Activated CD8-positive, alpha-beta T cell treated with anti-CD3 and anti-CD28 coated beads, Interleukin-2, amount 10 ng/mL, durations not matched to agents 7 days and 5 days (primary cell): ENCODE results near the gene P2RY6. TPM values are rescaled to one million over a fixed set of nuclear protein-coding genes. Genes with fewer than 3 reads are reported as not detected.

Source experiments
- ATAC-seq: fragments of 150-1000 bp; cut with Tn5 transposase; one replicate; pipeline ENCODE4 v1.10.0; 2021; ENCODE audit warnings: moderate library complexity
- CTCF ChIA-PET: fragments of 350-600 bp; sonication (Branson Sonifier 250); formaldehyde crosslinking; loops from one replicate; lab custom pipeline; 2021; ENCODE audit warnings: antibody characterized with exemption; lab: Charles Lee
- POLR2A ChIA-PET: fragments of 350-600 bp; sonication (Branson Sonifier 250); formaldehyde crosslinking; loops from one replicate; lab custom pipeline; 2021; ENCODE audit warnings: antibody characterized with exemption; lab: Charles Lee
- DNase-seq: peaks from one replicate; pipeline ENCODE4 v3.0.0-alpha.2; 2020
- H3K27ac Mint-ChIP-seq: one replicate; pipeline ENCODE4 v1.8.0; 2021; ENCODE audit warnings: mild to moderate bottlenecking, mixed read lengths
- H3K27me3 Mint-ChIP-seq: one replicate; pipeline ENCODE4 v1.8.0; 2021; ENCODE audit warnings: low read depth, mixed read lengths
- H3K36me3 Mint-ChIP-seq: one replicate; pipeline ENCODE4 v1.8.0; 2021; ENCODE audit warnings: low read depth, mixed read lengths
- H3K4me1 Mint-ChIP-seq: one replicate; pipeline ENCODE4 v1.8.0; 2021; ENCODE audit warnings: low read depth, mixed read lengths
- H3K4me3 Mint-ChIP-seq: one replicate; pipeline ENCODE4 v1.8.0; 2021; ENCODE audit warnings: mild to moderate bottlenecking, mixed read lengths
- H3K9me3 Mint-ChIP-seq: one replicate; pipeline ENCODE4 v1.8.0; 2022; ENCODE audit warnings: mixed read lengths; ENCODE audit not compliant: insufficient read depth
- total RNA-seq, 2 experiments: library from RNA; stranded (reverse); gene quantifications; one replicate each; pipeline ENCODE4 v1.2.3, GENCODE V29; 2021

Gene P2RY6
- total RNA-seq, 2 experiments from 2014 or later = not detected

GRCh38 chr11:73314117-73314961, 42.2 kb downstream of the P2RY6 start:
- Mint-ChIP-seq H3K27ac (peak overlapping the region; percentile 74), H3K9me3 (no peaks in the 10 kb centered on the region), H3K4me3 (no peak overlapping the region), H3K27me3 (peaks cover 11% of the 10 kb centered on the region), H3K4me1 (peaks cover 19% of the 10 kb centered on the region), H3K36me3 (no peaks in the 10 kb centered on the region)
- ATAC-seq = no peak
- POLR2A ChIA-PET = no interaction called here
- CTCF ChIA-PET = interaction anchor here (0.8 to 3.6 kb wide), 6 partner anchors 11 to 183 kb away, joined by 3 to 28 read pairs (median 4); no protein-coding TSS in a partner anchor
- no peak for DNase-seq

DNA sequence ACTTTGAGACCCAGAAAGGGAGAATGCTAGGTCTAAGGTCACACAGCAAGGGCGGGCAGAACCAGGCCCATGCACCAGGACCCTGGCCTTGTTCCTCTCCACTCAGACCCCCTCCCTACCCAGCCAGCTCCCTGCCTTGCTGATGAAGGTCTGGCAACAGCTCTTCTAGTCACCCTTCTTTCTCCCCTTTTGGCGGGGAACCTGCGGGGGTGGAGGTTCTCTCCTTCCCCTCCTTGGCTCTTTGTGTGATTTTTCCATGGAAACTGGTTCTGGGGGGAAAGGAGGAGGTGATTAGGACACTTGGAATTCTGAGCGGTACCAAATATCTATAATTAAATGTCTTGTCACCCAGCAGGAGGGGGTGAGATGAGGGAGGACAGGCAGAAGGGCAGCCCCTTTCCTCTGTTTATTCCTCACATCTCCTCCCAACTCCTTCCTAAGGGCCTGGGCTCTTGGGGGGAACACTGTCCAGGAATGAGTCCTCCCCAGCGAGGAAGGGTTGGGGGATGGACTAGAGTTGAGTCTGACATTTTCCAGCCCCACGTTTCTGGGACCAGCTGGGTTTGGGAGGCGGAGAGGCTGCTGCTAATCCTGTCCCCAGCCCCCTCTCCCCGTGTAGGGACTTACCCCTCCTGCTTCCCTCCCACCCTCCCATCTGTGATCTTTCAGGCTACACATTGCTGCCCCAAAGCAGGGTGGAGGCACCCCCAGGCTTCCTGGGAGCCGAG, 43.3 kb downstream of the P2RY6 start:
- CTCF ChIA-PET = interaction anchor here (0.8 to 3.6 kb wide), 5 partner anchors 9 to 182 kb away, joined by 3 to 28 read pairs (median 5); no protein-coding TSS in a partner anchor
- no peak overlapping the region for H3K4me3 Mint-ChIP-seq

DNA sequence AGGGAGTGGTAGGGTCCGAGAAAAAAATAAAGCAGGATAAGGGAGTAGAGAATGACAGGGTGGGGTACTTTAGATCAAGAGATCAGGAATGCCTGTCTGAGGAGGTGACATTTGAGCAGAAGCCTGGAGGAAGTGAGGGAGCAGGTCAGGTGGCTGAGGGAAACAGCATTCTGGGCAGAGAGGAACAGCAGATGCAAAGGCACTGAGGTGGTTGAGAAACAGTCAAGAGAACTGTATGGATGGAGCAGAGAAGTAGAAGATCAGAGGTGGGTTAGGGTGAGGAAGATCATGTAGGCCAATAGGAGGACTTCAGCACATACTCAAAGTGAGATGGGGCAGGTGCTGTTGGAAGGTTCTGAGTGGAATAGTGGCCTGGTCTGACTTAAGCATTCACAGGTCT, 44.3 kb downstream of the P2RY6 start:
- CTCF ChIA-PET = interaction anchor here (1.2 to 2.7 kb wide), 3 partner anchors 10 to 35 kb away, joined by 5 to 6 read pairs (median 6); no protein-coding TSS in a partner anchor
- H3K27me3 Mint-ChIP-seq = peaks cover 3% of the 10 kb centered on the region
- no peak overlapping the region for H3K27ac Mint-ChIP-seq
- H3K4me1 Mint-ChIP-seq = peaks cover 22% of the 10 kb centered on the region
- no peaks in the 10 kb centered on the region for H3K9me3 Mint-ChIP-seq
- no peaks in the 10 kb centered on the region for H3K36me3 Mint-ChIP-seq
- H3K4me3 Mint-ChIP-seq = no peak overlapping the region
- POLR2A ChIA-PET = no interaction called here
- DNase-seq (no peak), ATAC-seq (no peak)

More for the DNA sequence above, 43.3 kb downstream of the P2RY6 start:
- POLR2A ChIA-PET = no interaction called here
- Mint-ChIP-seq H3K4me1 (peaks cover 19% of the 10 kb centered on the region), H3K27me3 (peaks cover 5% of the 10 kb centered on the region), H3K27ac (no peak overlapping the region), H3K36me3 (no peaks in the 10 kb centered on the region), H3K9me3 (no peaks in the 10 kb centered on the region)
- DNase-seq (no peak), ATAC-seq (no peak)

DNA sequence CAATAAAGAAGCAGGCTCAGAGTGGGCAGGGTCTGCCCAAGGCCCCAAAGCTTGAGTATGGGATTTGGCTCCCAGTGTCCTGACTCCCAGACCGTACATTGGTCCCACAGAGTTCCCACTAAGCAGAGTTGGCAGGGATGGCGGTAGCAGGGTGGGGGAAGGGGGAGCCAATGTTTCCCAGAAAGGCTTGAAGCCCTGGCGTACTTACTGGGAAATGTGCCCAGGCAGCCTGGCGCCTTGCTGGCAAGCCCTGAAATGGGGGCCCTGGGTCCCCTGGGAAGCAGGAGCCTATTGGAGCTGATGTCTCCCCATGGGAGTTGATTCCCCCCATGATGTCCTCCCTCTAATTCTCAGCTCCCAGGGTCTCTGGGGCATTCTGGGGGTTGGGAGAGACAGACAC, 45.2 kb downstream of the P2RY6 start:
- POLR2A ChIA-PET = interaction anchor here (1.1 kb wide), 1 partner anchor 10 kb away, joined by 3 read pairs; no protein-coding TSS in a partner anchor
- no peaks in the 10 kb centered on the region for H3K9me3 Mint-ChIP-seq

DNA sequence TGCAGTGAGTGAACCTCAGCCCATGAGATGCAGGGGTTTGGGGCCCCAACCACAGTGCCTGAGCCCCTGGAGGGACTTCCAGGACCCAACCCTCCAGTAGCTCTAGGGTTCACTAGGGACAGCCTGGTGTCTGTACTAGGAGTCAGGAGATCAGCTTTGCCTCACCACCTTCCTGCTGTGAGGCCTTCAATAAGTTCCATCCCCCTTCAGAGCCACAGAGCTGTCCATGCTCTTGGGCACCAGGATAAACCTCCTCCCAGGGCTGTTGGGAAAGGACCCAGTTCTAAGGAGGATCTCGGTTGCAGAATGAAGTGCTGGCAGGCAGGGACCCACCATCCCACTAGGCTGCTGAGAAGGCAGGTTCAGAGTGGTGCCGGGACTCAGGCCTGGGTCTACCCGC, 45.7 kb downstream of the P2RY6 start:
- Mint-ChIP-seq H3K4me3 (no peak overlapping the region), H3K4me1 (peaks cover 29% of the 10 kb centered on the region), H3K27ac (no peak overlapping the region), H3K9me3 (no peaks in the 10 kb centered on the region), H3K36me3 (no peaks in the 10 kb centered on the region), H3K27me3 (no peaks in the 10 kb centered on the region)
- POLR2A ChIA-PET = interaction anchor here (1.1 kb wide), 1 partner anchor 11 kb away, joined by 3 read pairs; no protein-coding TSS in a partner anchor
- ATAC-seq (no peak), DNase-seq (no peak)
- CTCF ChIA-PET = interaction anchor here (1.3 to 3.4 kb wide), 3 partner anchors 11 to 33 kb away, joined by 5 to 18 read pairs (median 6); no protein-coding TSS in a partner anchor

More for the DNA sequence above, 45.2 kb downstream of the P2RY6 start:
- Mint-ChIP-seq H3K4me1 (peaks cover 29% of the 10 kb centered on the region), H3K36me3 (no peaks in the 10 kb centered on the region), H3K27me3 (no peaks in the 10 kb centered on the region), H3K27ac (no peak overlapping the region), H3K4me3 (no peak overlapping the region)
- no peak for DNase-seq
- ATAC-seq = no peak
- CTCF ChIA-PET = interaction anchor here (1.3 to 3.4 kb wide), 3 partner anchors 11 to 33 kb away, joined by 5 to 18 read pairs (median 6); no protein-coding TSS in a partner anchor

- Mint-ChIP-seq H3K27me3 (no peaks in the 10 kb centered on the region), H3K4me3 (no peak overlapping the region), H3K27ac (no peak overlapping the region), H3K4me1 (peaks cover 24% of the 10 kb centered on the region), H3K9me3 (no peaks in the 10 kb centered on the region), H3K36me3 (no peaks in the 10 kb centered on the region)
- no peak for DNase-seq
- ChIA-PET CTCF (interaction anchor here (1.3 to 3.4 kb wide), 3 partner anchors 12 to 32 kb away, joined by 5 to 18 read pairs (median 6); no protein-coding TSS in a partner anchor), POLR2A (interaction anchor here (1.1 kb wide), 1 partner anchor 12 kb away, joined by 3 read pairs; no protein-coding TSS in a partner anchor)
- ATAC-seq = no peak
Observed at GRCh38 chr11:73318501-73319011, 46.4 kb downstream of the P2RY6 start.

GRCh38 chr11:73320763-73321603, 48.8 kb downstream of the P2RY6 start:
- DNase-seq (no peak), ATAC-seq (no peak)
- H3K36me3 Mint-ChIP-seq = no peaks in the 10 kb centered on the region
- no peak overlapping the region for H3K27ac Mint-ChIP-seq
- H3K27me3 Mint-ChIP-seq = no peaks in the 10 kb centered on the region
- no peak overlapping the region for H3K4me3 Mint-ChIP-seq
- ChIA-PET POLR2A (no interaction called here), CTCF (interaction anchor here (0.8 to 3.0 kb wide), 4 partner anchors 14 to 145 kb away, joined by 3 to 13 read pairs (median 5); partner anchors contain the start of gene ARHGEF17)
- peaks cover 18% of the 10 kb centered on the region for H3K4me1 Mint-ChIP-seq
- H3K9me3 Mint-ChIP-seq = no peaks in the 10 kb centered on the region

DNA sequence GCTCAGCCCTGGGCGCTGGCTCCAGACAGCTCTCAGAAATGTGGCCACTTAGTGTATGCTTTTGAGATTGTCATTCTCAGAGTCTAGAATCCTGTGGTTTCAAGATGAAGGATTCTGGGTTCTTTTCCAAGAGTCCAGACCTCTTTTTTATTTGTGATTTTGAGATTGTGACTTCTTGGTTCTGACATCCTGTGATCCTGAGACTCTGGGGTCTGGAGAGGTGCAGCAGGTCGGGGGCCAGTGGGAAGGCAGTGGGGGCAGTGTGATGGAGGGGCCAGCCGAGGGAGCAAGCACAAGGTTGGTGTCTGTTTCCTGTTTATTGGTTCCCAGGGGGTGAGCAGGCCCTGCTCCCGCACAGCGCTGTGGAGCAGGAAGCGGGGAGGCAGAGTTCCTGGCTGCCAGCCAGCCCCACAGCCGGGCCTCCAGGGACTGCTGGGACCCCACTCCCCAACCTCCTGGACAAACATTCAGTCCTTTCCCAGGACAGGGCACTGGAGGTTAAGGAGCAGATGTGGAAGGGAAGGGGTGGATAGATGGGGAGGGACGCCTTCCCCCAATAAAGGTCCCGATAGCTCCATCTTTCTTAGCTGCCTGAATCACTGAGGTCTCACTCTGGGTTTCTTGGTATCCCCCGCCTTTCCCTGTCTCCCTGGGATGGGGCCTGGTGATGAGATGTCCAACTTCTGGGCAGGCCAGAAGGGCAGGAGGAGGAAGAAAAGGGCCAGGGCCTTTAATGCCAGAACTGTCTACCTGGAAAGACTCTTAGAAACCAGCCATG, 49.7 kb downstream of the P2RY6 start:
- ATAC-seq (peak; percentile 37), DNase-seq (no peak)
- POLR2A ChIA-PET = no interaction called here
- Mint-ChIP-seq H3K4me1 (peaks cover 18% of the 10 kb centered on the region), H3K36me3 (no peaks in the 10 kb centered on the region), H3K27me3 (no peaks in the 10 kb centered on the region), H3K27ac (no peak overlapping the region), H3K4me3 (no peak overlapping the region), H3K9me3 (no peaks in the 10 kb centered on the region)
- CTCF ChIA-PET = interaction anchor here (0.9 to 3.0 kb wide), 4 partner anchors 15 to 29 kb away, joined by 3 to 13 read pairs (median 5); partner anchors contain the start of gene ARHGEF17

GRCh38 chr11:73322382-73323306, 50.5 kb downstream of the P2RY6 start:
- no peak overlapping the region for H3K27ac Mint-ChIP-seq
- H3K4me3 Mint-ChIP-seq = no peak overlapping the region
- DNase-seq (no peak), ATAC-seq (no peak)
- CTCF ChIA-PET = interaction anchor here (1.3 to 3.0 kb wide), 2 partner anchors 16 to 28 kb away, joined by 3 to 13 read pairs; partner anchors contain the start of gene ARHGEF17
- peaks cover 22% of the 10 kb centered on the region for H3K4me1 Mint-ChIP-seq
- H3K27me3 Mint-ChIP-seq = no peaks in the 10 kb centered on the region
- no peaks in the 10 kb centered on the region for H3K36me3 Mint-ChIP-seq
- POLR2A ChIA-PET = no interaction called here
- no peaks in the 10 kb centered on the region for H3K9me3 Mint-ChIP-seq
